22Rv1 (cell line): Measurements from ENCODE around the gene PGAM2.

Experiments
- H3K27ac ChIP-seq: fragments of 450-650 bp; 2 replicates; pipeline ENCODE4 v1.5.1; 2017
- CTCF ChIP-seq: fragments of 450-650 bp; IDR thresholded peaks from 2 replicates; pipeline ENCODE4 v1.5.1; 2017; ENCODE audit warnings: mild to moderate bottlenecking
- ZFX ChIP-seq: fragments of 450-650 bp; IDR thresholded peaks from 2 replicates; pipeline ENCODE4 v1.6.1; 2017; ENCODE audit warnings: antibody characterized with exemption, borderline replicate concordance

Gene PGAM2

GRCh38 chr7:44065431-44066110, at the start of gene PGAM2:
Gene PGAM2, minus strand, starts transcription at chr7:44065567. Its CDS starts 38 bp downstream, at chr7:44065529.
- peak within 1 kb of the TSS; percentile 80 for H3K27ac ChIP-seq
- TF ChIP-seq ZFX (no peak), CTCF (no peak)

- TF ChIP-seq ZFX (no peak), CTCF (no peak)
- H3K27ac ChIP-seq: peak overlapping the region; percentile 91
Measured at GRCh38 chr7:44114586-44115310, 49.4 kb upstream of the PGAM2 start.

GRCh38 chr7:44113764-44114354, 48.5 kb upstream of the PGAM2 start:
- 0 out of 2 replicates have a peak, but pooled peaks have one; percentile 4 for TF ChIP-seq CTCF
- no peak for TF ChIP-seq ZFX
- H3K27ac ChIP-seq: peak overlapping the region; percentile 91

- TF ChIP-seq ZFX (no peak), CTCF (0 out of 2 replicates have a peak, but pooled peaks have one; percentile 14)
- H3K27ac ChIP-seq: peak overlapping the region; percentile 91
Measured at GRCh38 chr7:44112997-44113763, 47.8 kb upstream of the PGAM2 start.

GRCh38 chr7:44112231-44112996, 47.0 kb upstream of the PGAM2 start:
- peak overlapping the region; percentile 91 for H3K27ac ChIP-seq
- TF ChIP-seq ZFX (no peak), CTCF (peak; percentile 60)

GRCh38 chr7:44111761-44112160, 46.4 kb upstream of the PGAM2 start:
- TF ChIP-seq CTCF: no peak
- peak overlapping the region; percentile 91 for H3K27ac ChIP-seq
